ENCODE data around the gene TNK2. TPM values are rescaled to one million over a fixed set of nuclear protein-coding genes. Genes with fewer than 3 reads are reported as not detected.

Gene TNK2
- total and polyA plus RNA-seq, 2 of the 8 experiments (the other 6 are each of a cell fraction or from before 2014, with no cell fraction given): 10.4 to 33.9 TPM

- Histone ChIP-seq H3K79me2 (ENCODE audit: control insufficient read depth in 1 of 2, insufficient read depth in 2 of 2, low read length in 2 of 2) (no peaks in the 10 kb centered on the region), H3K36me3 (ENCODE audit: control insufficient read depth in 2 of 4, insufficient read depth in 4 of 4, low read length in 3 of 4) (peaks cover 0 to 18% (median 0%) of the 10 kb centered on the region in 4 experiments; a peak in 4 of 8 replicates), H2BK20ac (ENCODE audit: low read length) (no peak overlapping the region), H3K23me2 (ENCODE audit: low read depth, low read length) (no peaks in the 10 kb centered on the region), H4K91ac (replicated peaks; ENCODE audit: insufficient read length, low read length) (no peak overlapping the region), H3K9me3 (ENCODE audit: insufficient read depth in 2 of 2, low read depth in 1 of 2, low read length in 1 of 2) (no peaks in the 10 kb centered on the region), H2BK12ac (ENCODE audit: low read depth, low read length) (no peak overlapping the region), H3K79me1 (ENCODE audit: low read depth, low read length) (peaks cover 2% of the 10 kb centered on the region; the same call in 1 of the 2 replicates), H4K8ac (ENCODE audit: extremely low read depth, insufficient read depth, low read length) (no peak overlapping the region), H3K23ac (ENCODE audit: insufficient read length) (no peak overlapping the region), H4K20me1 (replicated peaks in 1 of 2; ENCODE audit: control insufficient read depth in 1 of 2, insufficient read depth in 2 of 2, low read length in 2 of 2) (peaks cover 3 to 7% of the 10 kb centered on the region in 2 experiments), H3K4ac (replicated peaks; ENCODE audit: insufficient read length, low read depth, low read length) (no peak overlapping the region), H3K4me1 (replicated peaks in 1 of 4; ENCODE audit: control insufficient read depth in 3 of 4, insufficient read depth in 4 of 4, low read length in 3 of 4) (peaks cover 0 to 3% (median 1%) of the 10 kb centered on the region in 4 experiments; a peak in 4 of 7 replicates), H2BK120ac (replicated peaks; ENCODE audit: low read depth, low read length) (no peak overlapping the region), H2AK5ac (ENCODE audit: low read depth, low read length) (no peak overlapping the region), H3K18ac (ENCODE audit: extremely low read depth, low read length) (no peak overlapping the region), H3K14ac (ENCODE audit: insufficient read length) (no peak overlapping the region), H3K27ac (ENCODE audit: low read depth, low read length) (no peak overlapping the region), H3K9ac (replicated peaks in 1 of 4; ENCODE audit: extremely low read depth in 1 of 4, low read depth in 3 of 4, low read length in 3 of 4) (no peak overlapping the region), H2AFZ (ENCODE audit: low read length) (no peak overlapping the region), H2BK15ac (ENCODE audit: low read length) (no peak overlapping the region), H3K4me2 (ENCODE audit: insufficient read depth in 1 of 2, low read depth in 2 of 2, low read length in 2 of 2) (no peak overlapping the region), H4K5ac (ENCODE audit: insufficient read length, low read depth, low read length) (no peak overlapping the region), H2BK5ac (ENCODE audit: low read depth, low read length) (no peak overlapping the region), H3K56ac (replicated peaks; ENCODE audit: insufficient read length, low read depth, low read length) (no peak overlapping the region), H3K4me3 (ENCODE audit: extremely low read depth in 1 of 4, insufficient read depth in 2 of 4, low read depth in 3 of 4, low read length in 4 of 4) (no peak overlapping the region), H3K27me3 (replicated peaks in 1 of 4; ENCODE audit: control insufficient read depth in 3 of 4, extremely low read depth in 1 of 4, insufficient read depth in 3 of 4, low read length in 3 of 4) (no peaks in the 10 kb centered on the region)
- CTCF ChIA-PET (ENCODE audit: partially characterized antibody): interaction anchor here (1.2 to 23.1 kb wide), 3 partner anchors 9 to 25 kb away, joined by 3 to 499 read pairs (median 46); no protein-coding TSS in a partner anchor
- 91% methylated on average over 6 of the region's 12 CpGs; no CpG with 5 or more reads in 1 of the 2 experiments for WGBS, 2 experiments (ENCODE audit: extremely low coverage in 1 of 2, insufficient coverage in 1 of 2, insufficient read length in 1 of 2, insufficient replicate concordance in 2 of 2, low coverage in 1 of 2, low lambda C conversion rate in 2 of 2, missing lambda C conversion rate in 1 of 2)
- POLR2A ChIA-PET (ENCODE audit: partially characterized antibody): no interaction called here
- DNase-seq (ENCODE audit: low read depth in 1 of 2, low spot score in 2 of 2) (no peak), FAIRE-seq (no peak)
- TF ChIP-seq TBP (IDR thresholded peaks at IDR 0.05; ENCODE audit: low read depth, low read length): no peak
- TF ChIP-seq RXRA (IDR thresholded peaks at IDR 0.05; ENCODE audit: insufficient read depth, low read depth, low read length): no peak
- no peak for TF ChIP-seq CEBPB (IDR thresholded peaks at IDR 0.05; ENCODE audit: low read depth, low read length)
Observed at GRCh38 chr3:195881276-195881988, 26.9 kb downstream of the TNK2 start.
